ENCODE measurements around the gene GNL2.

The GNL2 gene

DNA sequence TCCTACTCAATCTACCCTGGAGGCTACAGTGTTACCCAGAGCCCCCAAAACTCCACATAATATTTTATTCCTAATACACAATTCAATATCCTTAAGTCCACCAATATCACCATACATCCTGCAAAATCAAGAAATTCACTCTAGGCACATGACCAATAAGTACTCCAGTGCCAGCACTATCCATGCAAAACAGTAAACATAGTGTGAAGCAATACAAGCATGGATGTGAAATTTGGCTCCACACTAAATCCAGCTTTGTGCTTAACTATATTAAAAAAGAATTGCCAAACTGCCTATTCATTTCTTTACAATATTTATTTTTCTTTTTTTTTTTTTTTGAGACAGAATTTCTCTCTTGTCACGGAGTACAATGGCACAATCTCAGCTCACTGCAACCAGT lies 78.2 kb downstream of the GNL2 start:
- H3K4me1 ChIP-seq (ENCODE audit: control insufficient read depth, insufficient read depth, low read length), result peaks cover 8% of the 10 kb centered on the region

More for the DNA sequence above, 78.2 kb downstream of the GNL2 start:
- Histone ChIP-seq H3K27me3 (ENCODE audit: control insufficient read depth, insufficient read depth, low read length, poor library complexity, severe bottlenecking) (peaks cover 13% of the 10 kb centered on the region), H3K36me3 (ENCODE audit: control insufficient read depth, insufficient read depth, low read length) (no peaks in the 10 kb centered on the region), H3K9me3 (ENCODE audit: control insufficient read depth, low read length) (no peaks in the 10 kb centered on the region), H3K4me3 (ENCODE audit: insufficient read depth, low read depth, low read length) (no peak overlapping the region), H3K27ac (ENCODE audit: insufficient read depth, low read depth, low read length, poor library complexity, severe bottlenecking) (no peak overlapping the region)
- WGBS, 2 experiments, result 95 to 96% methylated on average over 1 of the region's 1 CpG
